ENCODE results near the gene SLC9A5.

GRCh38 chr16:67281536-67282446 is 33.0 kb downstream of the SLC9A5 start:
- no peak for TF ChIP-seq CTCF (IDR thresholded peaks at IDR 0.05 in 2 of 3, conservative IDR thresholded peaks at IDR 0.05 in 1 of 3; ENCODE audit: borderline replicate concordance in 1 of 3, insufficient read depth in 1 of 3, low read depth in 2 of 3, low read length in 2 of 3)
- TF ChIP-seq REST (IDR thresholded peaks at IDR 0.05; ENCODE audit: low read depth), result no peak
- TF ChIP-seq EGR1 (IDR thresholded peaks at IDR 0.05; ENCODE audit: low read depth), result no peak
- no peak for TF ChIP-seq ATF3 (IDR thresholded peaks at IDR 0.05)
- no peak for TF ChIP-seq RAD21 (IDR thresholded peaks at IDR 0.05; ENCODE audit: low read depth)
- no peak for TF ChIP-seq ZNF274 (IDR thresholded peaks at IDR 0.05; ENCODE audit: low read depth, low read length)

Measured in HCT116 (cell line).